ENCODE data around the gene SLC45A1.

Gene SLC45A1

DNA sequence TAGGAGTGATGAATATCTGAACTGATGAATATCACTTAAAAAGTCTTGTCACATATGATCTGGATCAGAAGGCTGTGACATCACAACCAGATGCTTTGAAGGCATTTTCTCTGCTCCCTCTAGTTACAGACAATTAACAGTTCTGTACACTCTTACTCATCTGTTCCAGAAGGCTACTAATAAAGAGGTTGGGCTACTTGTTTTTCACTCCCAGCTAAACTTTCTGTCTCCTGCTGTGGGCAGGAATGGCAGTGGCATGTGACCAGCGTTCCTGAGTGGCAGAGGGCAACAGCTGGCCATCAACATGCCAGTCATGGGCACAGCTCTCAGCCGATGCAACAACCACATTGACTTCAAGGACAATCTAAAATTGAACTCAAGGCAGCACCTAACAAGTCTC is 66.7 kb downstream of the SLC45A1 start:
- DNase-seq (ENCODE audit: low read depth in 2 of 2), result no peak

GRCh38 chr1:8386247-8386646 is 68.3 kb downstream of the SLC45A1 start:
- no peak for DNase-seq (ENCODE audit: low read depth in 2 of 2)

DNA sequence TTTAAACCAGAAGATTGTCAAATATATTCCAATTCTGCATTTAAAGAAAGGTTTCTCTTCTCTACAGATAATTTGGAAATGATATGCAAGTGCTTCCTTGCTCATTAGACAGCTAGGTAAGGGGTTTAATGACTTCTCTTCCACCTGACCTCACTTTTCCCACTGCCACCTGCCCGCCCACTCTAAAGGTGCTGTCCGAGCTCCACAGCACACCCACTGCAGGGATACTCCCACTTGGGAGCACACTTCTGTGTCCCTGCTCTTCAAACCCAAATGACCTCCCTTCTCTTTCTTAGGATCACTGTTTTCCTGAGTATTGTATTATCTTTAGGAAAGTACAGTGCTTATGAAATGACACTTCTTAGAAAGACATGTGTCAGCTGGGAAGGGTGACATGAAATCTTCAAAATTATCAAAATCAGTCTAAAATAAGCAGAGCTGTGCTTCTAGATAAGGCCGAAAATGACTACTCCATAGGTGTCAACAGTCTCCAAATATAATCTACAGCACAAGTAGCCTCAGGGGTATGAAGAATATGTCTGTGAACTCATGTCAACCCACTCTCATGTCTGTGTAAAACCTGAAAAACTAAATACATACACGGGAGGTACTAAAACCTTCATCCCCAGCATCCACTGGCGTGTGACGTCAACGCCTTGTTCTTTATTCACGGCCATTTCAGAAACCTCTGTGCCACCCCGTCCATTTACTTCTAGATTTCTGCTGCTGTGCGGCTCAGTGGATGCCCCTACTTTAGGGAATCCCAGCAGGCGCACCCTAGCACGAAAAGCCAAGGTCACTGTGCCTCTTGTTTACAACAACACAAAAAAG is 71.0 kb downstream of the SLC45A1 start:
- no peak for DNase-seq (ENCODE audit: low read depth in 2 of 2)

DNA sequence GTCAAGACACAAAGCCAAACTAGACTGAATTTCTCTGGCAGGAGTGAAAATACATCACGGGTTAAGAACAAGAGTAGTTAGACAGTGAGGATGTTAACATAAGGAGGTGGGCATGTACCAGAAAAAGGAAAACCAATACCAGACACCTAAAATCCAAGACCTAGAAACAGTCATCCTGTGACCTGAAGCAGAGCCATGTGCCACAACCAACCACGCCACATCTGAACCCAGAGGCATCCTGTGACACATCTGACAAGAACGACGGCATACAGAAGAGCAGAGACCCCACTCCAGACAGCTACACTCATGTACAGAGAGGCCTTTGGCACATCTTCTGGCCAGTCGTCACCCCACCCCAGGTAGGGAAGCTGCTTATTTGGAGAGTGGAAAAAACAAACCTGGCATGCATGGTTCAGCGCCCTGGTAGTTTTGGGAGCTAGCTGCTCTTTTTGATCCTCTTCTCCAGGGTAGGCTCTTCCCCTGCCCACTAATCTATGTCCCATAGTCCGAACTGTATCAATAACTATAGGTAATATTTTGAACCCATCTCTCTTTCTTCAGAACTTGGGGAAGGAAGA is 72.1 kb downstream of the SLC45A1 start:
- DNase-seq (ENCODE audit: low read depth in 2 of 2), result no peak

GRCh38 chr1:8390707-8391106 is 72.8 kb downstream of the SLC45A1 start:
- no peak for DNase-seq (ENCODE audit: low read depth in 2 of 2)

DNA sequence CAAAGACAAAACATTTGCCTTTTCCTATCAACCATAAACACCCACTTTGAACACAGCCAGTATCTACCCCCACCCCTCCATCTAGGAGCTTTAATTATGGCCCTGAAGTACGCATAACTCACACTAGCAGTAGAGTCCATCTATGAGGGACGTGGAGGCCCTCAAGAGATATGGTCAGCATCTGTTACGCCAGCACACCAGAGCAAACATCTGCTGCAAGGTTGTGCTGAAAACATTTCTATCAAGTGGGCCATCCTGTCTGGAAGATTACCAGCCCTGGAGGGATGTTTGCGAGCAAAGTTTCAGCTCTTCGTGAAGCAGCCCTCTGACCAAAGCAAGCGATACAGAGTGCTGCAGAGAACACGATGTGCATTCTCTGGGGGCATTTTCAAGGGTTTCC is 74.6 kb downstream of the SLC45A1 start:
- no peak for DNase-seq (ENCODE audit: low read depth in 2 of 2)
